Non-pigmented ciliary epithelial cell (primary cell): Measurements from ENCODE around the gene TOX2.

ENCODE experiments used
- DNase-seq: peaks from one replicate; pipeline ENCODE4 v3.0.0-alpha.2; 2010; ENCODE audit warnings: low read depth

The TOX2 gene

GRCh38 chr20:44019638-44020335, 105.1 kb downstream of the TOX2 start:
- no peak for DNase-seq

DNA sequence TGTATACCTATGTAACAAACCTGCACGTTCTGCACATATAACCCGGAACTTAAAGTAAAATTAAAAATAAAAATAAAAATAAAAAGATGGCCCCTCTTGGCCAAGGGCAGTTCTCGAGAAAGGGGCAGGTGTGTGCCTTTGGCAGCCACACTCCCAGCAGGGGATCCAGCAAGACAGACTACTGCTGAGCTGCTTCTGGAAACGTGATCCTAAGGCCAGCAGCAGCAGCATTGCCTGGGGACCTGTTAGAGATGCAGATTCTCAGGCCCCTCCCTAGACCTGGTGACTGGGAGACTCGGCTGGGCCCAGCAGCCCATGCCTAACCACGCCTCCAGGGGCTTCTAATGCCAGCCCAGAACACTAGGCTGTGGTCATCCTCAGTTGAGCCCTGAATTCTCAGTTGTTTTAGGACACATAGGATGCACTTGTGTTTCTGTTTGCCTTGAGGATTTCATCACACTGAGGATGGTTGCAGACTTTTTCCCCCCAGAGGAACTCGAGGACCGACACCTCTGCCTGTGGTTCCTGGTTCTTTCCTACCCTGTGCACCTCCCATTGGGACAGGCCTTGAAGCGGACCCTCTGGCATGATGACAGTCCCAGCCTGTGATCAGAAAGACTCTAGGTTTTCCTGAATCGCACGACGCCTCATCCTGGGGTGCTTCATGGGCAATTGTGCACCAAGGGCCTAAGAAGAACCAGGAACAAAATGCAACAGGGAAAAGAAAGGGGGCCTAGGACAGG, 105.9 kb downstream of the TOX2 start:
- no peak for DNase-seq

DNA sequence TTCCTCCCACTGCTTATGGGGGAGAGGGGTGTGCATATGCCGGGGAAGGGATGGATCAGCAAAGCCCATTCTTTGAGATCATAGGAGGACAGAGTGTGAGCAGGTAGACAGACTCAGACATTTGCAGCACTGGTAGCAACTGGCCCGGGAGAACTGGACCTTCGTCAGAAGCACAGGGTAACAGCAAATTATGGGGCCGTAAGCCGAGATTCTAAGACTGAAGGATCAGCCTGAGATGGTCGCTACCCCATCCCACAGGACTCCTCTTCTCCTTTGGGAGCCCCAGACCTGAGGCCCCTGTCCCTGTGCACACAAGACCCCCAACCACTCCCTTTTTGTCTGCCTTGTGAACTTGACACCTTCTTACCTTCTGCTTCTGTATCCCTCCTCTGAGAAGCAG, 106.5 kb downstream of the TOX2 start:
- no peak for DNase-seq

DNA sequence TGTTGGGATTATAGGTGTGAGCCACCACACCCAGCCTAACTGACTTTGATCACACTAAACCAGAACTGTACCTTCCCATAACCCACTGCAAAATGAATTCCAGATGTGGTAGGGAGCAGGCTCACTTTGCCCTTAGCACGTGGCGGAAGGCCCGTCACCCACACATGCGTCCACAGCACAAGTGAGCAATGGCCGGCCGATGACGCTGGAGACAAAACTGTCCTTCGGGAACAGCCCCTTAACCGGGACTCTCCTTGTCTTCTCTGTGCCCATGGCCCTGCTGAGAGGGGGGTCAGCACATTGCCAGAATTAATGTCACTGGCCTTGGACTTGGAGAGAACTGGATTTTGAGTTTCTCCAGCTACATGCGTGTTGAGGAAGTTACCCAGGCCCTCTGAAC, 107.2 kb downstream of the TOX2 start:
- no peak for DNase-seq

GRCh38 chr20:44022464-44022863, 107.8 kb downstream of the TOX2 start:
- DNase-seq, result no peak

DNA sequence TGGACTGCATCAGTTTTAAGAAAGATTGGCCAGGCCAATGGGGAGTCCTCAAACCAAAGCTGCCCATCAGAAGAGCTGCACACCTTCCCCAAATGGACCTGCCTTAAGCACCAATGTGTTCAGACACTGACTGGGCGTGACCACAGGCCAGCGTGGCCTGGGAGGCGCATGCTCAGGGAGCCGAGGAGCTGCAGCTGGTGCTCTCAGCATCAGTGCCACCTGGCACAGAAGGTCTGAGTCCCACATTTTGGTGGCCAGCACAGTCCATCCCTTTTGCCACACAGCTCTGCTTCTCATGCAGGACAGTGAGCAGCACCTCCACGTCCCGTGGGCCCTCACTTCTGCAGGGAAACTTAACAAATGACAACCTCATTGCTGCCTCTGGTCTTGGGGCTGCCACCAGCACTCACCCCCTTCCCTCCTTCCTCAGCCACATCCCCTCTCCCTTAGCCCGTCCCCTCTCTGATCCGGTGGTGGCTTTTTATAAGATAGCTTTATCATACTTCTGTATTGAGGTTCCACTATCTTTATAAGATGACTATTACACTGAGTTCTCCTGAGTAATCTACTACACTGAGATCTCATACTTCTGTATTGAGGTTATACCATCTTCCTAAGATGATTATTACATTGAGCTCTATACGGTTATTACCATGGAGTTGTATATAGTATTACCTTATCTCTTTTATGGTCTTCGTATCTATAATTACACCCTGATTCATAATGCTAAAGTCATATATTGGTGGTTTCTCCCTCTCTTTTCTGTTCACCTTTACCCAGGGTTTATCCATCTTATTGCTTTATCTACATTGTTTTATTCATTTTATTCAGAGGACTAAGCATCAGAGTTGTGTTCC, 109.1 kb downstream of the TOX2 start:
- DNase-seq, result no peak

DNA sequence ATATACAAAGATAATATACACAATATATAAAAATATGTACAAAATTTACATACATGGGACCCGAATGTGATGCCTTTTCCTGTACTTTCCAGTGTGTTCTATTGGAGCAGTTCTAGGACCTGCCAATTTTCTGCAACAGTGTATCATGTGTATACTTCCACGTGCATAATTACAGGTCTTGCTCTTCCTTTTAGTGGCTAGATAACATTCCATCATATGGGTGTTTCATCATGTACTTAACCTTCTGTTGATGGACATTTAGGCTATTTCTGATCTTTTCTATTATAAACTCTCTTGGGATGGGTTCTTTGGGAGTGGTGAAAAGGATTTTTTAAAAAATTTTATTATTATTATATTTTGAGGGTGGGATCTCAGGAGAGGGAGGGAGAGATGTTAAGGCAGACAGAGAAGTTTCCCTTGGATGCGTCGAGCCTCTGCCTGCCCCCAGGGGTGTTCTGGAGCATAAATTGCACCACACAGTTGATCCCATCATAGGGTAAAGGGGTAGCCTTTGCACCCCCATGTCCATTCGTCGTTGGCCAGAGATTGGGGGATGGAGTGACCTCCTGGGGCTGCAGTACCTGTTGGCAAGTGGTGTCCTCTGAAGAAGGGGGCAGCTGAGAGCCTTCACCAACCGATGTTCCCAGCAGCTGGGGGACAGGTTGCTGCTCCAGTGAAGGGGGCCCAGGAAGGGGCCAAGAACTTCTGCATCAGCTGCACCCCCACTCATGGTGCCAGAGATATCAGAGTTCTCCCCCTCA, 110.3 kb downstream of the TOX2 start:
- DNase-seq, result no peak

- no peak for DNase-seq
Observed at GRCh38 chr20:44025756-44026155, 111.1 kb downstream of the TOX2 start.

GRCh38 chr20:44026647-44027342, 112.1 kb downstream of the TOX2 start:
- DNase-seq, result no peak

- no peak for DNase-seq
Observed at GRCh38 chr20:44027343-44028002, 112.8 kb downstream of the TOX2 start.

DNA sequence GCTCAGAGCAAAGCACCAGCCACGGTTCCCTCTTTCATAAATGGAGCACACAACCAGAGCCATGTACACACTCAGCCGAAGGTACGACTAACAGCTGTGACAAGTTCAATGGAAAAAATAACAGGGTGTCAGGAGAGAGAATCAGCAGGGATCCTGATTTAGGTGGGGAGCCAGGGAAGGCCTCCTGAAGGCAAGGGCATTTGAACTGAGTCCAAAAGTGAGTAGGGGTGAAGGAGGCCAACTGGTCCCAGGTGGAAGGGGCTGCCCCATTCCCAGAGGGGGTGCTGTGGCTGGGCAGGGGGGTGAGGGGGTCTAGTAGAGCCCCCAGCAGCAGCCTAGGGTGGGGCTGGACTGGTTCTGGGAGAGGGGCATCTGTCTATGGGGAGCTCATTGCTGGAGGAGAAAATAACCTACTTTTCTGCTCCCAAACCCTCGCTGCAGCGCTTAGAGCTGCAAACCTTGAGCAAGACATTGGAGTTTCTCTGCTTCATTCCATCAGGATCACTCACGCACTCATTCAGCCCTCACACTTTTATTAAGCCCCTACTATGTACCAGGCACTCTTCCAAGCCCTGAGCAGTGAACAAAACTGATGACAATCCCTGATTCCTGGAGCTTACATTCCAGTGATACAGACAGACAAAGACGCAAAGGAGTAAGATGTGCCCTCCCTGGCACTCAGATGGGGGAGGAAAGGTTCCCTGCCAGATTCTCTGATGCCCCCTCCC, 113.5 kb downstream of the TOX2 start:
- no peak for DNase-seq

DNA sequence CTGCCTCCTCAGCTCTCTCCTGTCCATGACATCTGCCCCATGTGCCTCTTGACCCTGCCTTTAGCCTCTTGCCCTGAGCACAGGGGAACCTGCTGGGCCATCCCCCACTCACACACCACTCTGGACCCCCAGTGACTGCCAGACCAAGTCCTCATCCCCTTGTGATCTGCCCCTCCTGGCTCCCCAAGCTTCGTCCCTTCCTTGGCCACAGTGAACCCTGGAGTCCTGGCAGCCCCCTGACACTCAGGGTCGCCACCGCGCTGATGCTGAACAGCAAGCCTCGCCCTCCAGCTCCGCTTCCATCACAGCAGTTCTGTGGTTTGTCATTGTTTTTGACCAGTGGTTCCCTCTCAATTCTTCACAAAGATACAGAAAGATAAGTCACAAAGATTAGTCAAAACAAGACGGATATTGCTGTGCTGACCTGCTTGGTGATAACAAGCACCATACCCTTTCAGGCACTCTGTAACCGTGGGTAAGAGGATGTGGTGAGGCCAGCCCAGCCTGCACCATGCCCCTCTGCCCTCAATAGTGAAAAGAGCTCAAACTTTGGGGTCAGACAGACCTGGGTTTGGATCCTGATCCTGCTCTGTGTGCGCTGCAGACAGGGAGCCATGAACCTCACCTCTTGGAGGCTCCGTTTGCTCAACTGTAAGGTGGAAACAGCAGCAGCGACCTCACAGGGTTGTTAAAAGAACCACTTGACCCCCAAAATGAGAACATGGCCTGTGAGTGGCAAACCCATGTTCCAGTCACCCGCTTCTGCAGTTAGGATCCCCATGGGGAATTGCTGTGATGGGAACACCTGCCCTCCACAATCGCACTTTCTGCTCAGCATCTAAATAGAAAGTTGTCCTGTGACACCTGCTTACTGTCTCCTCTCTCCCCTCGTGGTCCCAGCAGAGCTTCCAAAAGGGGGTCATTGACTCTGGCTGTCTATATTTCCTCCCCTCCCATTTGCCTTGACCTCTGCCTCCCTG, 114.5 kb downstream of the TOX2 start:
- no peak for DNase-seq

DNA sequence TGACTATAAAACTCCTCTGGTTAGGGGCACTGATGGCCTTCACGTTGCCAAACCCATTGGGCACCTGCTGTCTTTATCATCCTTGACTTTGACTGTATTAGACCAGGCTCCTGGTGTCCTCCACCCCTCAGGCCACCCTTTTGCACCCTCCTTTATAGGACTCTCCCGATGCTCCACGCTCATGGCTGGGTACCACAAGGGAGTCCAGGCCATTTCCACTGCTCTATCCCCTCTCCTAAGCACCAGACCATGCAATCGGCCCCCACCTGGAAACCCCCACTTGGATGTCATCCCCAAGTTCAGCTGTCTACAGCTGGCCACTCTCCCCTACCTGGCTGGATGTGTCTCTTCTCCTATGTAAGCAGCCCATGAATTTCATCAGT, 115.2 kb downstream of the TOX2 start:
- no peak for DNase-seq

- DNase-seq, result no peak
Observed at GRCh38 chr20:44030394-44030793, 115.7 kb downstream of the TOX2 start.

GRCh38 chr20:44031001-44031574, 116.4 kb downstream of the TOX2 start:
- DNase-seq, result no peak

DNA sequence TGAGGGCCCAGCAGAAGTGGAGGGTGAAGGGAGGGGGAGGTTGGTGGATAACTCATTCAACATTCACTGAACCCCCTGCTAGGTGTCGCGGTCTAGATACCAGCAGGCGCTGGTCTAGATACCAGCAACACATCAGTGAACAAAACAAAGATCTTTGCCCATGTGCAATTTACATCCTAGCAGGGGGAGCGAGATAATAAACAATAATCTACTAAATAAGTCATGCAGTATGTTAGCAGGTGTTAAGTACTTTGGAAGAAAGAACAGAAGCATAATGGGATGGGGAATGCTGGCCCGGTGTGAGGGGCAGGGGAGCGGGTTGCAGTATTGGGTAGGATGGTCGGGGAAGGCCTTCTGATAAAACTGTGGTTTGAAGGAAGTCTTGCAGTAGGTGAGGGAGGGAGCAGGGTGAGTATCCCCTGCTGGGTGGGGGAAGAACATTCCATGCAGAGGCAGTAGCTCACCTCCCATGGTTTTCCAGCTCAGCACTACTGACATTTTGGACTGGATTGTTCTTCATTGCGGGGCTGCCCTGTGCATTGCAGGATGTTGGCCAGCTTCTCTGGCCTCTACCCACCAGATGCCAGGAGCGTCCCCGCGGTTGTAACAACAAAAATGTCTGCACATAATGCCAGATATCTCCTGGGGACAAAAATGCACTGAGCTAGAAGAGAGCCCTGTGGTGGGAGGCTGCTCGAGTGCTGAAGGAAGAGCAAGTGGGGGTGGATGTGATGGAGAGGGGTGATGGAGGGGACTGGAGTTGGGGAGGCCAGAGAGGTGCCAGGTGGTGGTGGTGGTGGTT, 117.3 kb downstream of the TOX2 start:
- no peak for DNase-seq

GRCh38 chr20:44032583-44033331, 118.1 kb downstream of the TOX2 start:
- DNase-seq, result no peak
